Measurements from ENCODE around the gene SPAG4.

The SPAG4 gene

DNA sequence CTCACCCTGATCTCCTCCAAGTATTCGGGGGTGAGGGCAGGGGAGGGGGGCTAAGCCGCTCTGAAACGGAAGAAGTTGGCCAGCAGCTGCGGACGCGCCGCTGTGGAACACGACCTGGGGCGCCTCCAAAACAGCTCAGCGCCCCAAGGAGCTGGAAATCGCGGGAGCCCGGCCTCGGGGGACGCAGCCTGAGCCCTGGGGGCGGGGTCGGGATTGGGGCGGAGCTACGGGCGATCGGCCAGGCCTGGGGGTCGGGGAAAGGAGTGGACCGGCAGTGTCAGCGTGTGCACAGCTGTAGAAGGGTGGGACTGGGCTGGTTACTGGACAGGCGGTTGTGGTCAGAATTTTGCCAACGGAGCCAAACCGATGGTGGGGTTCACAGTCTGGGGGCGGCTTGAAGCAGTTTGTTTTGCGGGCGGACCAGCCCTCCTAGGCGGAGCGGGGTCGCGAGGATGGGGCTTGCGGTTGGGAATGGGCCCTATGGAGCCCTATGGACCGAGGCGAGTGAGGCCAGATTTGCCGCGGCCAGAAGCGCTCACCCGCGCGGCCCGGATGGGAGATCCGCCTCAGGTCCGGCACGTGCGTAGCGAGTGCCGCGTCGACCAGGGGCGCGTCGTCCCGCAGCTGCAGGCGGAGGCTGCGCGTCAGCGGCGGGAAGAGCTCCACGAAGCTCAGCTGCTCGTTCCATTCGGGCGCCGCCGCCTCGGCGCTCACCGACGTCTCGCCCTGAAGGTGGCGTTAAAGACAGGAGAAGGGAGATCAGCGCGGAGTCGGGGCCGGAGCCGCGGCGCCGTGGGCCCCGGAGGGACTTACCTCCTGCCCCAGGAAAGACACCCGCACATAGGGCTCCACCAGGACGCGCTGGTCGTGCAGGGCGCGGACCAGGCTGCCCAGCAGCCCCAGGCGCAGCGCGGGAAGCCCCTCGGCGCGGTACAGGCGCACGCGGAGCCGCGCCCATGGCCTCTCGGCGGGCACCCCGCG, 14.3 kb upstream of the SPAG4 start:
- H3K9me3 ChIP-seq (ENCODE audit: severe bottlenecking): no peaks in the 10 kb centered on the region
- H3K4me3 ChIP-seq (ENCODE audit: severe bottlenecking): peak overlapping the region; percentile 22
- no peaks in the 10 kb centered on the region for H3K36me3 ChIP-seq (ENCODE audit: low read depth)
- TF ChIP-seq, protein P1, sequence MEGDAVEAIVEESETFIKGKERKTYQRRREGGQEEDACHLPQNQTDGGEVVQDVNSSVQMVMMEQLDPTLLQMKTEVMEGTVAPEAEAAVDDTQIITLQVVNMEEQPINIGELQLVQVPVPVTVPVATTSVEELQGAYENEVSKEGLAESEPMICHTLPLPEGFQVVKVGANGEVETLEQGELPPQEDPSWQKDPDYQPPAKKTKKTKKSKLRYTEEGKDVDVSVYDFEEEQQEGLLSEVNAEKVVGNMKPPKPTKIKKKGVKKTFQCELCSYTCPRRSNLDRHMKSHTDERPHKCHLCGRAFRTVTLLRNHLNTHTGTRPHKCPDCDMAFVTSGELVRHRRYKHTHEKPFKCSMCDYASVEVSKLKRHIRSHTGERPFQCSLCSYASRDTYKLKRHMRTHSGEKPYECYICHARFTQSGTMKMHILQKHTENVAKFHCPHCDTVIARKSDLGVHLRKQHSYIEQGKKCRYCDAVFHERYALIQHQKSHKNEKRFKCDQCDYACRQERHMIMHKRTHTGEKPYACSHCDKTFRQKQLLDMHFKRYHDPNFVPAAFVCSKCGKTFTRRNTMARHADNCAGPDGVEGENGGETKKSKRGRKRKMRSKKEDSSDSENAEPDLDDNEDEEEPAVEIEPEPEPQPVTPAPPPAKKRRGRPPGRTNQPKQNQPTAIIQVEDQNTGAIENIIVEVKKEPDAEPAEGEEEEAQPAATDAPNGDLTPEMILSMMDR (IDR thresholded peaks at IDR 0.05; ENCODE audit: poor library complexity, severe bottlenecking): peak; percentile 92
- peak; percentile 76 for ATAC-seq (ENCODE audit: low read depth)
- peak; percentile 91 for DNase-seq (ENCODE audit: low spot score)
- H3K4me1 ChIP-seq (ENCODE audit: insufficient read depth, poor library complexity, severe bottlenecking): no peaks in the 10 kb centered on the region
- H3K27me3 ChIP-seq (ENCODE audit: insufficient read depth, poor library complexity, severe bottlenecking): peaks cover 9% of the 10 kb centered on the region
- no peak overlapping the region for H3K27ac ChIP-seq (ENCODE audit: poor library complexity, severe bottlenecking)

DNA sequence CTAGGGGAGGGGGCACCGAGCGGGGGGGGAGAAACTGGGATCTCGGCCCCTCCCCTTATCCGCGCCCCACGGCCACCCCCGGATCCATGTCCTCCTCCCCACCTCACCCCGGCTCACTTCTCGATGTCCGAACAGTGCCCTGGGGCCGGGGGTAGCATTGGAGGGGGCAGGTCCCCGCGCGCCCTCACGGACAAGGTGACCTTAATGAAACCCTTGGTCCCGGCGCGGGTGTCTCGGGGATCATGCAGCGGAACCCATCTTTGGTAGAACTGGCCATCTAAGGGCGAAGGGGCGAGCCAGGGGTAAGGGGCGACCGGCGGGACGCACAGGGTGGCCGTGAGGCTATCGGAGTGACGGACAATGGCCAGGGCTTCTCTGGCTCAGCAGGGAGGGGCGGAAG, 13.6 kb upstream of the SPAG4 start:
- H3K9me3 ChIP-seq (ENCODE audit: severe bottlenecking): no peaks in the 10 kb centered on the region
- TF ChIP-seq, protein P1 (IDR thresholded peaks at IDR 0.05; ENCODE audit: poor library complexity, severe bottlenecking): no peak
- DNase-seq (ENCODE audit: low spot score) (peak; percentile 85), ATAC-seq (ENCODE audit: low read depth) (no peak)
- H3K4me1 ChIP-seq (ENCODE audit: insufficient read depth, poor library complexity, severe bottlenecking): peaks cover 2% of the 10 kb centered on the region
- H3K36me3 ChIP-seq (ENCODE audit: low read depth): no peaks in the 10 kb centered on the region
- peaks cover 9% of the 10 kb centered on the region for H3K27me3 ChIP-seq (ENCODE audit: insufficient read depth, poor library complexity, severe bottlenecking)
- no peak overlapping the region for H3K27ac ChIP-seq (ENCODE audit: poor library complexity, severe bottlenecking)
- H3K4me3 ChIP-seq (ENCODE audit: severe bottlenecking): peak overlapping the region; percentile 22

DNA sequence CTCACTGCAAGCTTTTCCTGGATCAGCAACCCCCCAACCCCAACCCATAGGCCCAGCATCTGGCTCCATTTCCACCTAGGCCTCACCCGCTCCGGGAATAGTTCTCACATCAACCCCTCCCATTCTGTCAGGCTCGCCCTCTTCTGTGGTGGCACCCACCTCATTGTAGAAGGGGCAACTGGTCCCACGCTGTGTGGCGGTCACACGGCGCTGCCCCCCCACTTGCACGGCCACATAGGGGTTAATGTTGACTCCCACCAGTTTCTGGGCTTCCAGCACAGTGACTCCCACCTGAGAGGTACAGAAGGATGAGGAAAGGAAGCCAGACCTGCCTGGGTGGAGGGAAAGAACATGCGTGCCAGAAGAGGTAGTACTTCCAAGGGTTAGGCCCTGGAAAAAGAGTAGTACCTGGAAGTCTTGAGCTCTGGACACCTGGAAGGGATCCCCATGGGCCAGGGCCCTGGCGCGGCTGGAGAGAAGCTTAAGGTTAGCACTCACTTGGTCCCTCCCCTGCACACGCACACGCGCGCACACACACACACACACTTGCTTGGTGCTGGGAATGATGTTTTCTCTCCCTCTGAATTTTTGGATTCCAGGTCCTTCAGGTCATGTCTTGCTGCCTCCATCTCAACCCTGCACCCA, 12.7 kb upstream of the SPAG4 start:
- ATAC-seq (ENCODE audit: low read depth): no peak
- Histone ChIP-seq H3K4me1 (ENCODE audit: insufficient read depth, poor library complexity, severe bottlenecking) (peaks cover 12% of the 10 kb centered on the region), H3K4me3 (ENCODE audit: severe bottlenecking) (no peak overlapping the region), H3K27me3 (ENCODE audit: insufficient read depth, poor library complexity, severe bottlenecking) (peaks cover 9% of the 10 kb centered on the region), H3K36me3 (ENCODE audit: low read depth) (no peaks in the 10 kb centered on the region), H3K9me3 (ENCODE audit: severe bottlenecking) (no peaks in the 10 kb centered on the region), H3K27ac (ENCODE audit: poor library complexity, severe bottlenecking) (no peak overlapping the region)
- peak; percentile 80 for DNase-seq (ENCODE audit: low spot score)
- TF ChIP-seq, protein P1 (IDR thresholded peaks at IDR 0.05; ENCODE audit: poor library complexity, severe bottlenecking): no peak

DNA sequence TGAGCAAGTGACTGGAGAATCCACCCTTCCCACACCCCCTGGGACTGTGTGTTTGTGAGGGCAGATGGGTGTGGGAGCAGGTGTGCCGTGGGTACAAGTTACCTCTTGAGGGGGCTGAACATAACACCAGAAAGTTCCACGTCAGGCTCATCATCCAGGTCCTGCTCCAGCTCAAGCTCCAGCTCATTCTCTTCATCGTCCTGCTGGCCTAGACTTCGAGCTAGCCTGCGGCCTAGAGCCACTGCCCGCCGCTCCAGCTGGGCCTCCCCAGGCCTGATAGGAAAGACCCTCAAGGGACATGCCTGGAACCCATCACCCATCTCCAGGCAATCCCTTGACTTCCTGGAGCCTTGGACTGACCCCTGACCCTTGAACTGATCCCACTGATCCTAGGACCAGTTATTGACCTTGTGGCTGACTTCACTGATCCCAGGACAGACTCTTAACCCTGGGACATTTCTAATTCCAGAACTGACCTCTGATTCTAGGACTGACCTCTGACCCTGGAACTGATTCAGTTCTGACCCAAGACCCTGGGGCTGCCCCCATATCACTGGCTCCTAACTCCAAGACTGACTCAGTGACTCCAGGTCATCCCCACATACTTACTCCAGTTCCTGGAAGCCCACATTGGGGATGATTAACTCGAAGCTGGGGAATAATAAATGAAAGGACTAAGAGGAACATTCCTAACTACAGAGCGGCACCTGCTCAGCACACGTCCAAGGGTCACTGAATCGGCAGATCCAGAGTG, 11.8 kb upstream of the SPAG4 start:
- TF ChIP-seq, protein P1 (IDR thresholded peaks at IDR 0.05; ENCODE audit: poor library complexity, severe bottlenecking): no peak
- ATAC-seq (ENCODE audit: low read depth) (no peak), DNase-seq (ENCODE audit: low spot score) (peak; percentile 73)
- peaks cover 9% of the 10 kb centered on the region for H3K27me3 ChIP-seq (ENCODE audit: insufficient read depth, poor library complexity, severe bottlenecking)
- no peaks in the 10 kb centered on the region for H3K9me3 ChIP-seq (ENCODE audit: severe bottlenecking)
- no peak overlapping the region for H3K27ac ChIP-seq (ENCODE audit: poor library complexity, severe bottlenecking)
- no peaks in the 10 kb centered on the region for H3K36me3 ChIP-seq (ENCODE audit: low read depth)
- peaks cover 12% of the 10 kb centered on the region for H3K4me1 ChIP-seq (ENCODE audit: insufficient read depth, poor library complexity, severe bottlenecking)
- H3K4me3 ChIP-seq (ENCODE audit: severe bottlenecking): no peak overlapping the region

Data from RWPE2 (cell line).